GM18519 (cell line): ENCODE data around the gene B4GALT1.
A peak's percentile ranks its signal among the peaks of the same experiment; 100 is the strongest.

ENCODE experiments used
- ATAC-seq: cut with Tn5 transposase; IDR thresholded peaks from one replicate; pipeline ENCODE4 v1.9.1; 2021; ENCODE audit warnings: mild to moderate bottlenecking, moderate library complexity; ENCODE audit not compliant: unreplicated experiment, low FRiP score

B4GALT1 gene

GRCh38 chr9:33167084-33167971 is at the start of gene B4GALT1:
Gene B4GALT1 (minus strand): TSS chr9:33167336. CDS start chr9:33167169, 167 bp downstream.
- peak; percentile 39 for ATAC-seq

GRCh38 chr9:33211695-33212393 is 44.7 kb upstream of the B4GALT1 start:
- ATAC-seq: no peak

- no peak for ATAC-seq
Measured at GRCh38 chr9:33210006-33210715, 43.0 kb upstream of the B4GALT1 start.

GRCh38 chr9:33209394-33209793 is 42.3 kb upstream of the B4GALT1 start:
- ATAC-seq: no peak

GRCh38 chr9:33202552-33203201 is 35.5 kb upstream of the B4GALT1 start:
- ATAC-seq: peak; percentile 99

GRCh38 chr9:33202018-33202417 is 34.9 kb upstream of the B4GALT1 start:
- no peak for ATAC-seq

GRCh38 chr9:33198165-33198564 is 31.0 kb upstream of the B4GALT1 start:
- ATAC-seq: no peak

GRCh38 chr9:33197279-33198152 is 30.4 kb upstream of the B4GALT1 start:
- ATAC-seq: no peak

- ATAC-seq: no peak
Measured at GRCh38 chr9:33196736-33197135, 29.6 kb upstream of the B4GALT1 start.

GRCh38 chr9:33193818-33194217 is 26.7 kb upstream of the B4GALT1 start:
- no peak for ATAC-seq

GRCh38 chr9:33192493-33193255 is 25.5 kb upstream of the B4GALT1 start:
- no peak for ATAC-seq

GRCh38 chr9:33190021-33190705 is 23.0 kb upstream of the B4GALT1 start:
- no peak for ATAC-seq

- no peak for ATAC-seq
Measured at GRCh38 chr9:33189331-33189791, 22.2 kb upstream of the B4GALT1 start.

- no peak for ATAC-seq
Measured at GRCh38 chr9:33188711-33189110, 21.6 kb upstream of the B4GALT1 start.

- ATAC-seq: no peak
Measured at GRCh38 chr9:33187519-33188218, 20.5 kb upstream of the B4GALT1 start.

GRCh38 chr9:33186457-33187168 is 19.5 kb upstream of the B4GALT1 start:
- no peak for ATAC-seq

- ATAC-seq: no peak
Measured at GRCh38 chr9:33185858-33186257, 18.7 kb upstream of the B4GALT1 start.
